Osteocyte (in vitro differentiated cells): ENCODE data around the gene DAPP1. TPM values are rescaled to one million over a fixed set of nuclear protein-coding genes. Genes with fewer than 3 reads are reported as not detected.
A peak's percentile ranks its signal among the peaks of the same experiment; 100 is the strongest.

Source experiments
- DNase-seq: peaks from one replicate; pipeline ENCODE4 v3.0.0; 2021; ENCODE audit warnings: mixed read lengths; ENCODE audit not compliant: unreplicated experiment; ENCODE audit errors: extremely low spot score
- H3K27ac Mint-ChIP-seq: one replicate; pipeline ENCODE4 v1.8.0; 2021; ENCODE audit warnings: mild to moderate bottlenecking, mixed read lengths; ENCODE audit not compliant: unreplicated experiment
- H3K27me3 Mint-ChIP-seq: one replicate; pipeline ENCODE4 v1.8.0; 2021; ENCODE audit warnings: mixed read lengths; ENCODE audit not compliant: unreplicated experiment
- H3K36me3 Mint-ChIP-seq: one replicate; pipeline ENCODE4 v1.8.0; 2021; ENCODE audit warnings: mixed read lengths; ENCODE audit not compliant: unreplicated experiment
- H3K4me1 Mint-ChIP-seq: one replicate; pipeline ENCODE4 v1.8.0; 2021; ENCODE audit warnings: mixed read lengths; ENCODE audit not compliant: unreplicated experiment
- H3K4me3 Mint-ChIP-seq: one replicate; pipeline ENCODE4 v1.8.0; 2021; ENCODE audit warnings: mild to moderate bottlenecking, moderate library complexity, mixed read lengths; ENCODE audit not compliant: unreplicated experiment
- H3K9me3 Mint-ChIP-seq: one replicate; pipeline ENCODE4 v1.8.0; 2021; ENCODE audit warnings: mixed read lengths; ENCODE audit not compliant: unreplicated experiment
- total RNA-seq: library from RNA; stranded (reverse); gene quantifications from 2 replicates; pipeline ENCODE4 v1.2.1, GENCODE V29; 2021
- TF ChIP-seq, protein P1 (sequence below): fragments of 200-600 bp; sonication (generic); IDR thresholded peaks from 2 replicates; pipeline ENCODE4 v1.5.0; 2021; ENCODE audit warnings: antibody characterized with exemption, mild to moderate bottlenecking, moderate library complexity

The DAPP1 gene
- total RNA-seq, 1 donor from 2014 or later: not detected

DNA sequence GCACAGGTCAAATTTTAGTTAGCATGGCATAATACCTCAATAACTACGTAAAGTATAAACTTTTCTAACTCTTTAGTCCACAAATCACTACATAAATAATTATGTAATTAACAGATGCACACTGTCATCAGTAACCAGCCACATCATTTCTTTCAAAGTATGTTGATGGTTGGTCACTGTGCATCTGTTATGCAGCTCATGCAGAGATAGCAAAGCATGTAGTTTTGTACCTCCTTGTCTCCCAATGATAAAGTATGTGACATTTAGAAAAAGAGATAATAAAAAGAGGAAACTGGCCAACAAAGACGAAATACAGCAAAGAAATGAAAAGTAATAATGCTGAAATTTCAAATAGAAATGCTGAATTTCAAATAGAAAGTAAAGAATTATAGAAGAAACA is 74.7 kb downstream of the DAPP1 start:
- Mint-ChIP-seq H3K4me3 (peak overlapping the region; percentile 4), H3K27me3 (no peaks in the 10 kb centered on the region)

DNA sequence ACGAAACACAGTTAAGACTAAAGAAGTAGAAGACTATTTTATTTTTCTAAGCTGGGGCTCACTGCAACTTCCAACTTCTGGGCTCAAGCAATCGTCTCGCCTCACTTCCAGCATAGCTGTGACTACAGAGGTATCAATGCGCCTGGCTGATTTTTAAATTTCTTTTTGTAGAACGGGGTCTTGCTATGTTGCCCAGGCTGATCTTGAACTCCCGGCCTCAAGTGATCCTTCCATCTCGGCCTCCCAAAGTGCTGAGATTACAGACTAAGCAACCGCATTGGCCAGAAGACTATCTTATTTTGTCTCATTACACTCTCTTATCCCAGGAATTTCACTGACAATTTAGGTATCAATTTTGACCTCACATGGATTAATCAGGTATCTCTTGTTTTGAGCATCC is 76.4 kb downstream of the DAPP1 start:
- Mint-ChIP-seq H3K27ac (peak overlapping the region; percentile 97), H3K4me3 (peak overlapping the region; percentile 97), H3K4me1 (peaks cover 44% of the 10 kb centered on the region), H3K36me3 (peaks cover 8% of the 10 kb centered on the region), H3K27me3 (no peaks in the 10 kb centered on the region), H3K9me3 (no peaks in the 10 kb centered on the region)
- TF ChIP-seq, protein P1, sequence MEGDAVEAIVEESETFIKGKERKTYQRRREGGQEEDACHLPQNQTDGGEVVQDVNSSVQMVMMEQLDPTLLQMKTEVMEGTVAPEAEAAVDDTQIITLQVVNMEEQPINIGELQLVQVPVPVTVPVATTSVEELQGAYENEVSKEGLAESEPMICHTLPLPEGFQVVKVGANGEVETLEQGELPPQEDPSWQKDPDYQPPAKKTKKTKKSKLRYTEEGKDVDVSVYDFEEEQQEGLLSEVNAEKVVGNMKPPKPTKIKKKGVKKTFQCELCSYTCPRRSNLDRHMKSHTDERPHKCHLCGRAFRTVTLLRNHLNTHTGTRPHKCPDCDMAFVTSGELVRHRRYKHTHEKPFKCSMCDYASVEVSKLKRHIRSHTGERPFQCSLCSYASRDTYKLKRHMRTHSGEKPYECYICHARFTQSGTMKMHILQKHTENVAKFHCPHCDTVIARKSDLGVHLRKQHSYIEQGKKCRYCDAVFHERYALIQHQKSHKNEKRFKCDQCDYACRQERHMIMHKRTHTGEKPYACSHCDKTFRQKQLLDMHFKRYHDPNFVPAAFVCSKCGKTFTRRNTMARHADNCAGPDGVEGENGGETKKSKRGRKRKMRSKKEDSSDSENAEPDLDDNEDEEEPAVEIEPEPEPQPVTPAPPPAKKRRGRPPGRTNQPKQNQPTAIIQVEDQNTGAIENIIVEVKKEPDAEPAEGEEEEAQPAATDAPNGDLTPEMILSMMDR: no peak
- DNase-seq: no peak

More for the DNA sequence above, 74.7 kb downstream of the DAPP1 start:
- Mint-ChIP-seq H3K36me3 (peaks cover 9% of the 10 kb centered on the region), H3K4me1 (peaks cover 47% of the 10 kb centered on the region), H3K27ac (no peak overlapping the region), H3K9me3 (no peaks in the 10 kb centered on the region)
- TF ChIP-seq, protein P1: no peak
- no peak for DNase-seq

DNA sequence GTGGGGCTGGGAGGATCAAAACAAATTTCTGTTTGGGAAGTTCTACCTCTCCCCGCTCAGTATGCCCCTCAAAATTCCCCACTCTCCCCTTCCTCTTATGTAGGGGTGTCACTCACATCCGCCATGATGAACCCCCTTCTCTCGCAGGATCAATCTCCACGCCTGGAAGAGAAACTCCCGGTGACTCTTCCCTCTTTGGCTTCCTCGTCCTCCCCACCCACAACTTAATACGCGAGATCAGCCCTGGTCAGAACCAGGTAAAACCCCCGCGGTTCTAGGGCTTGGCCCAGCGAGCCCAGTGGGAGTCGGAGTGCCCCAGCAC is 77.2 kb downstream of the DAPP1 start:
- Mint-ChIP-seq H3K9me3 (no peaks in the 10 kb centered on the region), H3K27ac (peak overlapping the region; percentile 97), H3K36me3 (peaks cover 8% of the 10 kb centered on the region), H3K4me3 (peak overlapping the region; percentile 97), H3K4me1 (peaks cover 44% of the 10 kb centered on the region), H3K27me3 (no peaks in the 10 kb centered on the region)
- TF ChIP-seq, protein P1: no peak
- DNase-seq: no peak

DNA sequence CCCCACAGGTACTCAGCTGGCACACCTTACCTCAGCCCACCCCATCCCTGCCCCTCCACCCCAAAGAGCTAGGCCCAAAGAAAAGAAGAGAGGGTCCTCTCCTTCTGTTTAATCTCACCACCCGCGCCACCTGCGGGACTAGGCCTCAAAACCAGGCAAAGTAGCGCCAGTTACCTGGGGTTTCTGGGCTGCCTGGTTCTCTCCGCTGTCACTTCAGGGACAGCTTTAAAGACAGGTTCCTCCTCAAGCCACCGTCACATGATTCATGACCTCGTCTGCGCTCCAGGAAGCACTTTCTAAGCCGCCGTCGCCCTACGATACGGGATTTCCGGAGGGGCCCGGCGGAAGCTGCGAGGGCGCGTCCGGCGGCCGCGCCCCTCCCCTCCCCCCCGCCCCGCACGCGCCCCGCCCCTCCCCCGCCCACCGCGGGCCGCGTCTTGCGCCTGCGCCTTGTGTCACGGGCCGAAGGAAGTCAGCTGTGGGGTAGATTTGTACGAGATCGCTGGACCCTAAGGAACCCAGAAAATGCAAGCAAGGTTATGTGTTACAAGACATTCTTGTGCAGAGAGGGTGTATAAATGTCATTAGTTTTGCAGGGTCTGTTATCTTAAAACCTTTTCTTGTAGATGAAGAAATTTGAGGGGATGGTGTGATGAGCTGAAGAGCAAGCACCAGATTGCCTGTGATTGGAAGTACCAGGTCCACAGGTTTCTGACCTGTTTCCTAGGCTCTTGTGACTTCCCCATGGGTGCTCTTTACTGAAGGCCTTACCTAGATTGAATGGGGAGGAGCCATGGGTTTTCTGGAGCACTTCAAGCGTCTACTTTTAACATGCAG is 77.8 kb downstream of the DAPP1 start, which contains the start of gene LAMTOR3:
TSS of gene LAMTOR3 (minus strand) at position 267 of the 837 bp plus-strand sequence. CDS start 464 bp downstream, outside the sequence.
- H3K27ac Mint-ChIP-seq: peak within 1 kb of the TSS; percentile 97
- H3K36me3 Mint-ChIP-seq: peaks cover 6% of the 10 kb centered on the region
- TF ChIP-seq, protein P1: no peak
- H3K9me3 Mint-ChIP-seq: no peaks in the 10 kb centered on the region
- peak; percentile 95 for DNase-seq
- H3K4me1 Mint-ChIP-seq: peaks cover 44% of the 10 kb centered on the region
- H3K4me3 Mint-ChIP-seq: peak within 1 kb of the TSS; percentile 97
- H3K27me3 Mint-ChIP-seq: no peaks in the 10 kb centered on the region

DNA sequence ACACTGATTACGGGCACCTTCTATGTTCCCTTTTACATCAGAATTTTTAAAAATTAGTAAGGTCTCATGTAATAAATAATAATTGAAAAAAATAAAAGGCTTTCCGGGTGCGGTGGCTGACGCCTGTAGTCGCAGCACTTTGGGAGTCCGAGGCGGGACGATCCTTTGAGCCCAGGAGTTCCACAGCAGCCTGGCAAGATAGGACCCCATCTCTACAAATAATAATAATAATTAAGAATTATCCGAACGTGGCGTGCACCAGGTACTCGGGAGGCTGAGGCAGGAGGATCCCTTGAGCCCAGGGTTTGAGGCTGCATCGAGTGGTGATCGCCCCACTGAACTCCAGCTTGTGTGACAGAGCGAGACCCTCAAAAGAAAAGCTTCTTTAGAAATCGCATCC is 78.4 kb downstream of the DAPP1 start:
- Mint-ChIP-seq H3K27me3 (no peaks in the 10 kb centered on the region), H3K36me3 (peaks cover 3% of the 10 kb centered on the region), H3K27ac (peak overlapping the region; percentile 87), H3K4me1 (peaks cover 41% of the 10 kb centered on the region), H3K4me3 (peak overlapping the region; percentile 97), H3K9me3 (no peaks in the 10 kb centered on the region)
- no peak for DNase-seq
- TF ChIP-seq, protein P1: no peak
